ENCODE measurements around the gene UBE2M.

GRCh38 chr19:58516246-58516836 is 42.1 kb downstream of the UBE2M start:
- no peak for TF ChIP-seq EZH2 (IDR thresholded peaks at IDR 0.05)
- TF ChIP-seq POLR2AphosphoS5 (IDR thresholded peaks at IDR 0.05; ENCODE audit: borderline replicate concordance, low read depth, low read length): no peak

All from SK-N-MC (cell line).